Loucy (cell line): ENCODE results near the gene ADIG.

Experiments
- CTCF ChIP-seq: fragments of 200-600 bp; sonication (generic); conservative IDR thresholded peaks from 2 replicates; pipeline ENCODE4 v1.5.1; 2014; ENCODE audit warnings: mild to moderate bottlenecking, antibody characterized with exemption, low read length
- EZH2phosphoT487 ChIP-seq: fragments of 200-600 bp; IDR thresholded peaks from 2 replicates; pipeline ENCODE4 v1.6.1; 2018; ENCODE audit warnings: antibody characterized with exemption, mild to moderate bottlenecking, moderate library complexity, borderline replicate concordance

- no peak for TF ChIP-seq CTCF
- TF ChIP-seq EZH2phosphoT487 = no peak
Measured at GRCh38 chr20:38563802-38564431, 17.1 kb upstream of the ADIG start.
